Stimulated activated CD8-positive, alpha-beta memory T cell treated with anti-CD3 and anti-CD28 coated beads, Interleukin-7, amount 100 ng/mL, for 48 hours (primary cell): ENCODE measurements around the gene FAAH.

Source experiments
- DNase-seq, 2 donors: peaks; one replicate each; pipeline ENCODE4 v3.0.0-alpha.2; 2020; ENCODE audit warnings: low read depth in 1 of 2; ENCODE audit errors: extremely low read depth in 1 of 2

Gene FAAH

DNA sequence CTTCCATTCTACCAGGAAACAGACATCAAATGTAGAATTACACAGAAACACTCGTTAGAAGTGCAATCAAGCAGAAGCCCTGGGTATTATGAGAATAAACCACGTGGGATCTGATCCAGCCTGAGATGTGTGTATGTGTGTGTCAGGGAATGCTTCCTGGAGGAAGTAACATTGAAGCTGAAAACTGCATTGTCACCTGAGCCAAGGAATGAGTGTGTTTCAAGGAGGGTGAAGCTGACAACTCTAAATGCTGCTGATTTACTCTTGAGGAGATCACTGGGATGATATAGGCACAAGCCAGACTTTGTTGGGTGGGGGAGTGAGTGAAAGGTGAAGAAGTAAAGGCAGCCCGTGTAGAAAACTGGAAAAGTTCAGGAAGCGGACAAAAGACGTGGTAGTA is 27.6 kb downstream of the FAAH start:
- no peak for DNase-seq

DNA sequence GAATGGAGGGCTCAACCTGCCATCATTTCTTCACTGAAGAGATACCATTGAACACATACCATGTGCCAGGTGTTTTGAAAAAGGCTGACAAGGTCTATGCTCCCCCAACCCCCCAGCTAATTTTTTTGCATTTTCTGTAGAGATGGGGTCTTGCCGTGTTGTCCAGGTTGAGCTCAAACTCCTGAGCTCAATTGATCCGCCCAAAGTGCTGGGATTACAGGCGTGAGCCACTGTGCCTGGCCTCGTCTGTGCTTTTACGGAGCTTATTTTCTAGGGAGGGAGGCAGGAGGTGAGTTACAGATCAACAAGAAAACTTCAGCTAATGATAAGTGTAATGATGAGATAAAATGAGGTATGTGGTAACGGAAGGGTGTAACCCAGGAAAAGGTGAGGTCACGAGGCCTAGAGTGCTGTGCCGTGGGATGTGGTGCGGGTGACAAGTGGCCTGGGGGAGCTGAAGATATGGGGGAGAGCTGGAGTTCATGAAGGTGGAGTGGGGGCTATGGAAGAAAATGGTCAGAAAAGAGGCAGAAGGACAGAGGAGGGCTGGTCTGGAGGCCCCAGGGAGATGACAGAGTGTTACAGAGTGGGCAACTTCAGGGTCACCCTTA is 28.2 kb downstream of the FAAH start:
- no peak for DNase-seq

DNA sequence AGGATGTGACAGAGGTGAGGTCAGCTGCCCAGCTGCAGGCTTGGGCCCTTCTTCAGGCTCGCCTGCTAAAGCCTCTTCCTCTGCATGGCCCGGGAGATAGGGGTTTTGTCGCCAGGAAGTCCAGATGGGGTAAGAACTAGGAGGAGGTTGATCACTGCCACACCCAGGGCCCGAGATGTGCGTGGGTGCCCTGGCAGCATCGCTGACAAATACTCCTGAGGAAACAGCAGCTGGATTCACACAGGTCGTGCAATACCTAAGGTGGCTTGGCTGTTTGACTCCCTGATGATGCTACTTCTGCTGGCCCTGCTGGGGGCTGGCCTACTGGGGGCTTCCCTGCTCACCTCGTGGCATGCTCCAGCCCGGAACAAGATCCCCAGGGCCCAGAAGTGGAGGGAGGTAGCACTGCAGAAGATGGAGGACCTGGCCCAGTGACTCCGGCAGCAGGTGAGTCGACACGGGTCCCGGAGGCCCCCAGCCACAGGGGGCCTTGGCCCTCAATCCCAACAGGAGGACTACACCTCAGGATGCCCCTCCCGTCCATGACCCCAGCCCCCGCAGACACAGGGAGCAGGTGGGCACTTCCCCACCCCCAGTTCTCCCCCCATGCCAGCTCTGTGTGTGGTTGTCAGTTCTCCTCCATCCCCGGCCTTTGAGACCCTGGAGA is 29.6 kb downstream of the FAAH start:
- DNase-seq = no peak

GRCh38 chr1:46424730-46425129 is 30.6 kb downstream of the FAAH start:
- DNase-seq = no peak

DNA sequence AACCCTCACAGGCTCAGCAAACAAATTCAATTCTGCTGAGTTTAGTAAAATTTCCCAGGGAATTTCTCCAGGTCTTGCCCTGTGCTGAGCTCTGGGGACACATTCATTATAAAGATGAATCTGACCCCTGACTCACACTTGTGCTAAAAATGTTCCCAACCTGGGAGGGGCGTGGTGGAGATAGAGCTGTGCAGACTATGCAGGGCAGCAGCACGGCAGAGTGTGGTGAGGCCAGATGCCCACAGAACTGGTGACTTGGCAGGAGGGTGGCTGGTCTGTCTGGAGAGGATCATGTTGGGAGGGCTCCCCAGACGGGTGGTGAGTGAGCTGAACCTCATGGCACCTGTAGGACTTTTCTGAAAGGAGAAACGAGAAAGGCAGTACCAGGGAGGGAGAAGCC is 31.6 kb downstream of the FAAH start:
- no peak for DNase-seq

DNA sequence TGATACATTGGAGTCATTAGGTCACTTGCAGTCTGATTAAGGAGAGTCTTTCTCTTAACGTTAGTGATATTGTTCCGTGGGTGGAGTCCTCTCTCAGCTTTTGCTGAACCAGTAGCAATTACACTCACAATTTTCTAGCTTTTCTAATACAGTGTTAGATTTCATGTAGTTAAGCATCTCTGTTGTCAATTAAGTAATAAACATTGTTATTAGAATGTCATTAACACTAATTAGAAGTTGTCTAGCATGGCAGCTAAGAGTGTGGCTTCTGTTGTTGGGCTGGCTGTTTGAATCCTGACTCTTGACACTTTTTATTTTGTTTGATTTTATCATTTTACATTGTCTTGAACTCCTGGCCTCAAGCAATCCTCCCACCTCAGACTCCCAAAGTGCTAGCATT is 33.4 kb downstream of the FAAH start:
- DNase-seq = no peak

DNA sequence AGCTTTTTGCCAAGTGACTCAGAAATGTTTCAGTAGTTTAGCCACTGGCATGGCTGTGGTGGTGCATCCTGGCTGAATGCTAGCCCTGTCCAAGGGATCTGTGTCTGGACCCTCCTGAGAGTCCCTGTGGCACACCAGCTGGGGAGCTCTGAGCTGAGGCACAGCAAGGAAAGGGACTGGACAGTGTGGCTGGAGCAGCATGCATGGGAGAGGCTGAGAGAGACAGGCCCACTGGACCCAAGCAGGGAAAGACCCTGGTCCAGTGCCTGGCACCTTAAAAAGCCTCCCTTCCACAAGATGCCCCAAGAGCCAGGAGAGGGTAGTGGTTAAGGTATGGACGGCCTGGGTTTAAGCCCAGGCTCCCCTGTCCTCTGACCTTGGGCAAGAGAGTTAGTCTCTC is 35.3 kb downstream of the FAAH start:
- no peak for DNase-seq

DNA sequence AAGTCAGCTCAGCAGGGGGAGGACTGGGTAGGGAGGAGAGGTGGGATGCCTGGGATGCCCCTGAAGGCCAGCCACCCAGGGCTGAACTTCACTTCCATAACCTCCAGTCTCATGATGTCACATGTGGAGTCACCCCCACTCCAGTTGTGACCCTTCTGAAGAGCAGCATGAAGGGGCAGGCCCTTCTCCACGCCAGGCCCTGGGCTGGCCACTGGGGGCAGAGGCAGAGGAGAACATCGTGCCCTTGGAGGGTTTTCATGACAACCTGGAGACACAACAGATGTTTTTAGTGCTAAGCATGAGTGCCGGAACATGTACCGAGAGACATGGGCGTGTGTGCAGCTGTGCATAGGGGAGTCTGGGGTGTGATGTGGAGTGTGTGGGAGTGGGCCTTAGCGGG is 37.6 kb downstream of the FAAH start:
- no peak for DNase-seq

- DNase-seq = no peak
These were observed 38.7 kb downstream of the FAAH start for GRCh38 chr1:46432781-46433327.

DNA sequence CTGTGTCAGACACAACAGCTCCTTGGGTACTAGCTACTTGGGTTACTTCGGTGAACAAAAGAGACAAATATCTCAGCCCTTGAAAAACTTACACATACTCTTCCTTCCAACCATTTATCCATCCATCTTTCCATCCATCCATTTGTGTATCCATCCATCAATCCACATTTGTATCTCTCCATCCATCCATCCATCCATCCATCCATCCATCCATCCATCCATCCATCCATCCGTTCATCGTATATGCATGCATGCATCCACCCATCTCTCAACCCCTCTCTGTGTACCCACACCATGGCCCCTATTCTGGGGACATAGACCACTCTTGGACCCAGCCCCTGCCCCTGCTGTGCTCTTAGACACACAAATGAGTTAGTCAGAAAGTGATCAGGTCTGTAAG is 40.2 kb downstream of the FAAH start:
- DNase-seq = no peak

DNA sequence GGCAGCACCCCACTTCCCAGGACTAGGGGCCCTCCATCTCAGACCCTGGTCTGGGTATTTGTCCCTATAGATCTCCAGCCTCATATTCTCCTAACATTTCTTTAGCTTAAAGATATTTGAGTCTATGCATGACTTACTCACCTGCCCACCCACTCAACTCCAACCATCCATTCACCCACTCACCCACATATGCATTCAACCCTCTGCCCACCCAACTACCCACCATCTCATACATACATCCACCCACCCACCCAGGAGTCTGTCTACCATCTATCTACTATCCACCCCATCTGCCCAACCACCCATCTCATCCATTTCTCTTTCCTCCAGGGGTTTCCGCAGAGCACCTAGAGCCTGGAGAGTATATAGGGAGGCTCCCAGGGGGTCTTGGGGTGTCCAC is 42.7 kb downstream of the FAAH start:
- no peak for DNase-seq

DNA sequence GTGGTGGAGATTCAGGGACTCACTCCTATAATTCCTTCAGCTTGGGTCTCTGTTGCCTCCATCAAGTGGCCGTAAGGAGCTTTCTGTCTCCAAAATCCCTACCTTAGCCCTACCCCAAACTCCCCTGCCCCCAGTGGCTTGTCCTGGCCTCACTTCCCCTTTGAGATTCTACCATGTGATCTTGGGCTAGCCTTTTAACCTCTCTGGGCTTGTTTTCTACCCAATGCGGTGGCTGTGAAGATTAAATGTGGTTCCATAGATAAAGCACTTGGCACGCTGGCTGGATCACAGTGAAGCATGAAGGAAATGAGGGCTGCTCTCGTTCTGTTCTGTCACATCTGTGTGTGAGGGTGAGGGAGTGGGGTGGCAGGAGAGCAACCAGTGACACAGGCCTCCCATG is 43.6 kb downstream of the FAAH start:
- DNase-seq = no peak

DNA sequence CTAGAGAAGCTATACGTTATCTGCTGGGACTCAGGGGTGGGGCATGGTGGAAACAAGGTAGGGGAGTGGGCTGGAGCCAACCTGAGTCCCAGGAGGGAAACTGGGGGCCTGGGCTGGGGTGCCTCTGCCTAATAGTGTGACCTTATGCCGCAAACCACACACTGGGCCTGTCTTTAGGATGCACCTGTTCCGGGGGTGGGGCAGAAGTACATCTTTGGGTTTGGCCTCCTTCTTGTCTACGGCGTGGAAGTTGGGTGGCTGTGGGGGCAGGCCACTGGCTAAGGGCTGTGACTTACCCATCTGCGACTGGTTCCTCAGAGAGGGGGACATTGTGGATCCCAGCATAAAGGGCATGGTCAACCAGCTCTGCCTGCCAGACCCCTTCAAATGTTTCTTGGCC is 44.2 kb downstream of the FAAH start:
- no peak for DNase-seq

DNA sequence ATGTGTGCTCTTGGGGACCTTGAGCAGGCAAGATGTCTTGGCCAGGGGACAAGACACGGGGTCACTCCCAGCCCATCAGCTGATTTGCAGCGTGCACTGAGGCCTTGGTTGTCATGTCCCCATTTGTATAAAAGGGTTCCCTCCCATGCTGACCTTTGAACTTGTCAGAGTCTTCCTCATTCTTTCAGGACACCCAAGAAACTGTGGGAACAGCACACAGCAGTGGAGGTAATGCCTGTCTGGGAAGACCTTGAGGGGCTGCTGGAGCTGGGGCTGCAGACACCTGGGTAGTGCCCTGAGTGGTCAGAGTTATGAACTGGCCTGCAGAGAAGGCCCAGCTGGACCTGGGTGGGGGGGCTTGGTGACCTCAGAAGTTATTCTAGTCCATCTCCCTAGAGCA is 46.4 kb downstream of the FAAH start:
- no peak for DNase-seq

- peak; percentile 50 to 52 for DNase-seq
These were observed 48.4 kb downstream of the FAAH start for GRCh38 chr1:46442317-46443161.

- DNase-seq = no peak
These were observed 50.3 kb downstream of the FAAH start for GRCh38 chr1:46444466-46444865.

- DNase-seq = no peak
These were observed 51.7 kb downstream of the FAAH start for GRCh38 chr1:46445773-46446256.

DNA sequence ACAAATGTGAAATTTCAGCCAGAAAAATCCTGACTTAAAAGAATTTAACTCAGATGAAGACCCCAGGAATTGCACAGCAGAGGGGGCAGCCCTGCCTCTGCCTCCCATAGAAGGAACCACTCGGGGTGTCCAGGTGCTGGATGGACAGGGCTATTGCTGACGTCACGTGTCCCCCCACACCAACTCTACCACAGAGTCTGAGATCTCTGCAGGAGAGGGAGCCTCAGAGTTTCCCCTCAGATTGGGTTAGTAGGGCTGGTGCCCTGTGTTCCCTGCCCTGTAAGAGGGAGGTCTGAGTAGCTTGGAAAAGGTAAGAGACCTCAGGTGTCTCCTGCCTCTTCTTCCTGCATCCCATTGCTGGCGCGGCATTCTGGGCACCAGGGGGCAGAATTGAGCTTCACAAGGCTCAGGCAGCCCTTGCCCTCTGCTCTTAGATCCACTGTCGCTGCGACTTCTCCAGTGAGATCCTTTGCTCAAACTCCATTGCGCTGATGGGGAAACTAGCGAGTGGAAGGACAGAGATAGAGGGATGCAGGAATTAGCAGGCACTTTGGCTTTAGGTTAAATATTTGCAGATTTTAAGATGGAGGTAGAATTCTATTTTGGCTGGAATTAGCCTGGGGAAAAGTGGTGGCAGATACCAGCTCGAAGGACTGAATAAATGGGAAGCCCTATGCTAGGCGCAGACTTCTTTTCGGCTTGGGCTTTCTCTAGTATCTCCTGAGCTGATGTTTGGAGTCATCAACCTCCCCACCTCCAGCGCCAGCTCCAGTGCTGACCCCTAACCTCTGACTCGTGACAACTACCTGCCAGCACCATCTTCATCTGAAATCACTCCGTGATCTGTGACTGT is 52.8 kb downstream of the FAAH start:
- DNase-seq = peak; percentile 53

GRCh38 chr1:46447499-46448108 is 53.5 kb downstream of the FAAH start:
- DNase-seq = no peak
